Upper lobe of left lung (tissue), 4 donors: ENCODE measurements around the gene NOD1.

Experiments
- CTCF ChIP-seq, 6 experiments: fragments of 450-650 bp in 4 of 6; fragments of 200-600 bp in 2 of 6; sonication (generic) in 2 of 6; IDR thresholded peaks; one replicate each; pipeline ENCODE4 v1.5.1; 2016 to 2019; ENCODE audit warnings: antibody characterized with exemption in 6 of 6
- EP300 ChIP-seq, 4 donors: sonication (generic); formaldehyde crosslinking; IDR thresholded peaks; one replicate each; pipeline ENCODE4 v1.5.1; 2017; ENCODE audit warnings: antibody characterized with exemption in 4 of 4, control low read depth in 2 of 4
- POLR2A ChIP-seq, 4 donors: fragments of 450-650 bp; IDR thresholded peaks; one replicate each; pipeline ENCODE4 v1.5.1; 2016 to 2017; ENCODE audit warnings: antibody characterized with exemption in 4 of 4, mild to moderate bottlenecking in 2 of 4
- POLR2AphosphoS5 ChIP-seq, 2 donors: sonication (generic); formaldehyde crosslinking; IDR thresholded peaks; one replicate each; pipeline ENCODE4 v1.5.1; 2017; ENCODE audit warnings: antibody characterized with exemption in 2 of 2

- TF ChIP-seq CTCF (IDR thresholded peaks at IDR 0.05) (no peak), POLR2AphosphoS5 (IDR thresholded peaks at IDR 0.05) (no peak), POLR2A (IDR thresholded peaks at IDR 0.05) (no peak), EP300 (IDR thresholded peaks at IDR 0.05) (no peak)
Measured at GRCh38 chr7:30475580-30475979, 3.0 kb downstream of the NOD1 start.
